Endometrial microvascular endothelial cells (primary cell): Measurements from ENCODE around the gene MARK3. TPM values are rescaled to one million over a fixed set of nuclear protein-coding genes. Genes with fewer than 3 reads are reported as not detected.

Source experiments
- in situ Hi-C: cut with HindIII; loops from 2 replicates; pipeline ENCODE4 v1.10.0; 2017; ENCODE audit warnings: low sequenced_read_pairs, low pct_unique_long_range_greater_than_20kb; ENCODE audit errors: inconsistent ontology term
- total RNA-seq: library from RNA; depleted of rRNA; stranded (reverse); fragments of >200 nt; gene quantifications from one replicate; pipeline ENCODE4 v1.2.3, GENCODE V29; 2015; ENCODE audit errors: inconsistent ontology term

The MARK3 gene
- total RNA-seq, 1 donor from 2014 or later: 61.6 TPM

DNA sequence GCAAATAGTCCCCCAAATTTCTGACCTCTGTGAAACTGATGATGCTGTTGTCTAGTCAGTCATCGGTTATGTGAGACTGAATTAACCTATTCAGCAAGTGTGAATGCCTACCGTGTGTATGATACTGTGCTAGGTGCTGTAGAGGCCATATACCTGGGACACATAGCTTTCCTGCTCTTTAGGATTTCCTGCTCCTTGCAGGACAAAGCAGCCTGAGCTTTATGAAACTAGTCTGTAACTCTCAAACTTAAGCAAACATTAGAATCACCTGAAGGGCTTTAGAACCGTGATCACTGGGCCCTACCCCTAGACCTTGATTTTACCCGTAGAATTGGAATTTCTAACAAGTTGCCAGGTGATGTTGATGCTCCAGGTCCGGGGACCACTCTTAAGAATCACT lies 6.9 kb downstream of the MARK3 start:
- in situ Hi-C loops: no loop called here

DNA sequence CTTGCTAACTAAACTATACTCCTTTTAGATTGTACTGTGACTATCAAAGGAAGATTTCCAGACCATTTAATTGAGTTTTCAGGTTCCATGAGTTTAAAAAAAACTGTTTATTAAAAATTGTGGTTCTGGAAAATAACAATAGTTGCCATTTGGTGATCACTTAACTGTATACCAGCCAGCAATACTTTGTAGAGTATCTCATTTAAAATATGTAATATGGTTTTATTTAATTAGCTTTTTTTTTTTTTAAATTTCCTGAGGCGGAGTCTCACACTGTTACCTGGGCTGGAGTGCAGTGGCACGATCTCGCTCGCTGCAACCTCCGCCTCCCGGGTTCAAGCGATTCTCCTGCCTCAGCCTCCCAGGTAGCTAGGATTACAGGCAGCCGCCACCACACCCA lies 7.4 kb downstream of the MARK3 start:
- in situ Hi-C loops: no loop called here

DNA sequence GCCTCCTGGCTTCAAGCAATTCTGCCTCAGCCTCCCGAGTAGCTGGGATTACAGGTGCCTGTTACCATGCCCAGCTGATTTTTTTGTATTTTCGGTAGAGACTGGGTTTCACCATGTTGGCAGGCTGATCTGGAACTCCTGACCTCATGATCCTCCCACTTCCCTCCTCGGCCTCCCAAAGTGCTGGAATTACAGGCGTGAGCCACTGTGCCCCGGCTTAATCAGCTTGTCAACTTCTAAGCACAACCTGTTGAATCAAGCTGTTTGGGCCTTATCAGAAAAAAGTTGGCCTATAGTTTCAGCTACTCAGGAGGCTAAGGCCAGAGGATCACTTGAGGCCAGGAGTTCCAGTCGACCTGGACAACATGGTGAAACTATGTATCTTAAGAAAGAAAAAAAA lies 7.9 kb downstream of the MARK3 start:
- in situ Hi-C loops: no loop called here

DNA sequence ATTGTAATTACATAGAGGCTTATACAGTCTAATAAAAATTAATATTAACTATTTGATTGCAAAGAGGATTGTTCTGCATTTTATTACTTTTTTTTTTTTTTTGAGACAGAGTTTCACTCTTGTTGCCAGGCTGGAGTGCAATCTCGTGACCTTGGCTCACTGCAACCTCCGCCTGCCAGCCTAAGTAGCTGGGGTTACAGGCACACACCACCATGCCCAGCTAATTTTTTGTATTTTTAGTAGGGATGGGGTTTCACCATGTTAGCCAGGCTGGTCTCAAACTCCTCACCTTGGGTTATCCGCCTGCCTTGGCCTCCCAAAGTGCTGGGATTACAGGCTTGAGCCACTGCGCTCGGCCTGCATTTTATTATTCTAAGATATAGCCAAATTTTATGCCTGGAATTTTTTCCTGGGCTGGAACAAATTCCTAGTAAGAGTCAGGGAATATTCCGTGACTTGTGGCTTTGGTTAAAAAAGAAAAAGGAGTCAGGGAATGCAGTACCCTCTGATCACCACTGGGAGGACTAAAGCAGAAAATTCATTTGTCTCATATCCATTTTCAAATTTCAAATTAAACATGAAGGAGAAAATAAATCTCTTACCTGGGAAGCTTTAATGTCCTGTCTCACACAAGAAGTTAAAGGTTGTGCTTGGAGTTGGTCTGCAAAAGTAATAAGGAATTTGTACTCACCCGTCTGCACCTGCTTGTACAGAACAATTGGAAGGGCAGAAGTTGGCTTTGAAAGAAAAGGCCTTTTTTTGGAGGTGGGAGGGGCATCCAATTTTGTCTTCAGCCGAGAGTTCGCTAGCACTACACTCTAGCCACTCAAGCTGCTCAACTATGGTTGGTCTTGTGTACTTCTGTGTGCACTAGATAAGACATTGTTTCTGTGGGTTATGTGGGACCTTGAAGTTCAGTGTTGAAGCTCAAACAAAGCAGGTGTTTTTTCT lies 8.7 kb downstream of the MARK3 start:
- in situ Hi-C loops: no loop called here

DNA sequence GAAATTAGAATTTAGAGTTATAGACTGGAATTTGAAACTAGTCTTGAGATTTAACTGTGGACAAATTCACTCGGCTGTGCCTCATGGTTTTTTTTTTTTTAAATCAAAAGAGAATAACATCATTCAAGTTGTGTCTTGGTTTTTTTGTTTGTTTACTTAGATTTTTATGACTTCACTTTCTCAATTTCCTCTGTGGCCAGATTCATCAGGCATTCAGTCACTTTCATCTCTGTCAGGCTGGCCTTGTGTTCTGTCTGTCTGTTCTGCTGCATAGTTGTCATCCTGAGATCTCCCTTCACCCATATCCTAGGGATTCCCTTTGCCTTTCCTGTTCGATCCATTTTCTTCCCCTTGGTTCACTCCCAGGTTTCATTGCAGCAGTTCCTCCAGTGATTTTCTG lies 10.0 kb downstream of the MARK3 start:
- in situ Hi-C loops: no loop called here

DNA sequence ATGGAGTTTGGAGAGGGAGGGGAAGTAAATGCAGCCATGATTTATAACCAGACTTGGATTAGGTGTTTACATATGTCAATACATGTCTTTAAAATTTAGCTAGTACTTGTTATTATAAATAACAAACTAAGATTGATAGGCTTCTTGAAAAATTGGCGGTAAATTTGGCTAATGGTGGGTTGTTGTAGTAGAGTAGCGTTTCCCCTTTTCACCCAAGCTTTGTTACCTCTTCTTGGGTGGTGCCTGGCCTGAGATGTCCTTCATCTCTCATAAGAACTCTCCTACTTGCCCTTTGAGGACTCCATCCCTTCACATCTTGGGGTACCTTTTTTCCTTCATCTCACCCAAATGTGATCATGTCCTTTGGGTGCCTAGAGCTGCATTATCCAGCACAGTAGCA lies 11.2 kb downstream of the MARK3 start:
- in situ Hi-C loops: no loop called here

DNA sequence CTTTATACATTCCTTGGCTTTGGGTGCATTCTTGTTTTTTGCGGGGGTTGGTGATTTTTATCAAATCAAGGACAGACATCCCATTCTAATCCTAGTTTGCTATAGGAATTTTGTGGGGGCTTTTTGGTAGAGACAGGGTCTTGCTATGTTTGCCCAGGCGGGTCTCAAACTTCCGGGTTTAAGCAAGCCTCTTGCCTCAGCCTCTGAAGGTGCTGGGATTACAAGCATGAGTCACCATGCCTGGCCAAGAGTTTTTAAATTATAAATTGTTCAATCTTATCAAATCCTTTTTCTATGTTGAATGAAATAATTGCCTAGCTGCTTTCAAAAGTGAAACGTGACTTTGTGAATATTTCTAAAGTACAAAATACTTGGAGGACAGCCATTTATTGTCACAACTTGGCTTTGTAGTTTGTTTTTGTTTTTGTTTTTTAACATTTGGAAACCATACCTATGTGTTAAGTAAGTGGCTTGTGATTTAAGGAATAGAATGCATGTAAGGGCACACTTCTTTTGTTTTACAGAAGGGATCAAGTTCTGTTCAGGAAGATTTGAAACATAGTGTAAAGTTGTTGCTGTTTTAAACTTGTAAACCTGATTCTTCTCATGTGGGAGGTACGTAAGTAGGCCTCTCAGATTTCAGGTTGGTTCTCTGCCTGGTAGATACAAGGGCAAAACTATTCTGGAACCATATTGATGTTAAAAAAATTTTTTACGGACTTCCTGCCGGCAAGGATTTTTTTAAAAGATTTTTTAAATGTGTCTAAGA lies 13.4 kb downstream of the MARK3 start:
- in situ Hi-C loops: no loop called here

DNA sequence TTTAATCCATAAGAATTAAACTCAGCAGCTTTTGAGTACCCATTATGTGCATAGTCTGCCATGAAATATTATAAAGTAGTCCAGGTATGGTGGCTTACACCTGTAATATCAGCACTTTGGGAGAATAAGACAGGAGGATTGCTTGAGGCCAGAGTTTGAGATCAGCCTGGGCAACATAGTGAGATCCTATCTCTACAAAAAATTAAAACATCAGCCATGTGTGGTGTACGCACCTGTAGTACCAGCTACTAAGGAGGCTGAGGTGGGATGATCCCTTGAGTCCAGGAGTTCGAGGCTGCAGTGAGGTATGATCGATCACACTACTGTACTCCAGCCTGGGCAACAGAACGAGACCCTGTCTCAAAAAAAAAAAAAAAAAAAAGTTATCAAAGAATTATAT lies 15.3 kb downstream of the MARK3 start:
- in situ Hi-C loops: no loop called here

DNA sequence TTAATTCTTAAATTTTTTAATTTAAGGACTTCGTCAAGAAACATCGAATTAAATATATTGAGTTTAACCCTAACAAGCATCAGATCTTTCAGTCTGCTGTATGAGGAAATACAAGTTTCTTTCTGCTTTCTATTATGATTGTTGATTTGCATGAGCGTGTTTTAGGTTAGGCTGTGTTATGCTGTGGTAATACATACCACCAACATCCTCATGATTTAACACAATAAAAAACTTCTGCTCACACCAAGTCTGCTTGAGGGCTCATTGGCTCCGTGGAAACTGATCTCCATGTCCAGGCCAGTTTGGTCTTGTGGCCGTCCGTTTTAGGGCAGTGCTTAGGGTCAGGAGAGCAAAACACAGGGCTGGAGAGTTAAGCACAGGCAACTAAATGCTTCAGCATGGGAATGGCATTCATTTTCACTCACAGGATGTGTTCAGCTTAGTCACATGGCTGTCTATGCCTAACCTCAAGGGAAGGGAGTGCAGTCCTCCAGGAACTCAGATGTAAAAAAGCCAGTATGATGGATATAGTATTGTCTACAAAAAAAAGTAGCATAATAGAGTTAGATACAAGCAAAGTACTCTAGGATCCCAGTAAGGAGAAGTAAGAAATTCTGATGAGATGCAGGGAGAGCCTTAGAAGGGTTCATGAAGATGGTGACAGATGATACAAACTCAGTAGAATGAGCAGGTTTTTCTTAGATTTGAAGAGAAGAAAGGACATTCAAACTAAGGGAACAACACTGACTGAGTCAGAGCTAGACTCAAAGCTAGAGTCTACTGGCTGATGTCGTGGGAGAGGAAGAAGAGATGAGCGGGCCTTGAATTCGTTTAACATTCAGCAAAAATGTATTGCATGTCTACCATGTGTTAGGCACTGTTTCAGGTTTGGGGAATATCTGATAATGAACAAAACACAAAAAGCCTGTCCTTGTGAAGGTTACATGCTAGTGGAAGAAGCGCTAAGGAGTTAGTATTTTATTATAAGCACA lies 16.3 kb downstream of the MARK3 start:
- in situ Hi-C loops: no loop called here

DNA sequence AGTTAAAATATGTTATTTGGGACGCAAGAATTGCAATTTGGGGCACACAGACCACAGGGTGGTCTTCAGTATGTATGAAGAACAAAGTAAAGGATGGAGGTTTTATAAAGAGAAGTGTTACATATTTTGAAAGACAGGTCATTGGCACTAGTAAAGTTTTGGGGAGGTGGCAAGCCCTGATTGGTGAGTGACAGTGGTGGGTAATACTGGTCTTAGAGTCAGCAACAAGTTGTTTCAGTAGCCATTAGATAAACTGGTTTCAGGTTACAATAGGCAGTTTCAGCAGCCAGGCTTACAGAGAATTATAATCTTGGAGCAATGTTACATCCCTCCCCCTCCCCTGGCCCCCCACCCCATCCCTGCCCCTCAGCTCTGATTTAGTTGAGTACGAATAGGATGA lies 17.5 kb downstream of the MARK3 start:
- in situ Hi-C loops: no loop called here

DNA sequence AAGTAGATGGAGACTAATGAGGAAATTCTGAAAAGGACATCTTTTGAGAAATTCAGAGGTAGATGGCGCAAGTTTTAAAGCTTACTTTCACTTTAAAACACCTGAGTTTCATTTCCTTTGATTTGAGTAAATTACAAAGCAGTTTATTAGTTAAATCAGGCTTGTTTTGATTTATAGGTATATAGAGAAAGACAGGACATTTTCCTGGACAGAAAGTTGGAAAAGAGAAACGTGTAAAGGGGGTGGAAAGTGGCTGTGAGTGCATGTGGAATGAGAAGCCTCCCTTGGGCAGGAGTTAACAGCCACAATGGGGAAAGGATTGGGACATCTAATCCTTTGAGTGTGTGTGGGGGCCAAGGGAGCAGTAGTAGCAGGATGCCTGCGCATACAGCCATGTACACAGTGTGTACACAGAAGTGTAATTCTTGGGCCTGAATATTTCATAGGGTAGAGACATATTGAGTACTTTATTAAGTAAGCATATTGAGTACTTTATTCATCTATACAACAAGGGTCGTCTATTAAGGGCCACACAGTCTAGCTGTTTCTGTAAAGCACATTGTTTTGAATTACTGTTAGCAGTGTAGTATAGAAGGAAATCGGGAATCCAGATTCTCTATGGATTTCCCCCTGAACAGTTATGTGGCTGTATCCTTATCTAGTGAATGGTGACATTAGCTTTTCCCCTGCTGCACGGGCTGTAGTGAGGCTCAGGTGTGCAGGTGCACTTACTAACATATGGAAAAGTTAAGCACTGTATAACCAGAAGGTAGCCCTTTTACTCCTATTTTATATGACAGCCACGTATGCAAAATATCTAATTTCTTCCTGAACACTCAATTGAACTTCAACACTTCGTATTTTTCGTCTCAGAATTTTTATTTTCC lies 19.1 kb downstream of the MARK3 start:
- in situ Hi-C loops: no loop called here

DNA sequence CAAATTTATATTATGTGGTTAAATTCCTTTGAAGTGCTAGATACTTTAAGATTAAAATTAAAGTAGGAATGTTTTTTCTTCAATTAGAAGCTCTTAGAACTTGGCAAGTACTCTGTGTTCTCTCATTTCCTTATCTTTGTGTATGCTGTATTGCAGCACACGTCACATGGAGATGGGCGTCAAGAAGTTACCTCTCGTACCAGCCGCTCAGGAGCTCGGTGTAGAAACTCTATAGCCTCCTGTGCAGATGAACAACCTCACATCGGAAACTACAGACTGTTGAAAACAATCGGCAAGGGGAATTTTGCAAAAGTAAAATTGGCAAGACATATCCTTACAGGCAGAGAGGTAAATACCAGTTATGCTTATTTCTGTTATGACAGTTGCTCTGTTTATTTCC lies 19.7 kb downstream of the MARK3 start:
- in situ Hi-C loops: no loop called here

DNA sequence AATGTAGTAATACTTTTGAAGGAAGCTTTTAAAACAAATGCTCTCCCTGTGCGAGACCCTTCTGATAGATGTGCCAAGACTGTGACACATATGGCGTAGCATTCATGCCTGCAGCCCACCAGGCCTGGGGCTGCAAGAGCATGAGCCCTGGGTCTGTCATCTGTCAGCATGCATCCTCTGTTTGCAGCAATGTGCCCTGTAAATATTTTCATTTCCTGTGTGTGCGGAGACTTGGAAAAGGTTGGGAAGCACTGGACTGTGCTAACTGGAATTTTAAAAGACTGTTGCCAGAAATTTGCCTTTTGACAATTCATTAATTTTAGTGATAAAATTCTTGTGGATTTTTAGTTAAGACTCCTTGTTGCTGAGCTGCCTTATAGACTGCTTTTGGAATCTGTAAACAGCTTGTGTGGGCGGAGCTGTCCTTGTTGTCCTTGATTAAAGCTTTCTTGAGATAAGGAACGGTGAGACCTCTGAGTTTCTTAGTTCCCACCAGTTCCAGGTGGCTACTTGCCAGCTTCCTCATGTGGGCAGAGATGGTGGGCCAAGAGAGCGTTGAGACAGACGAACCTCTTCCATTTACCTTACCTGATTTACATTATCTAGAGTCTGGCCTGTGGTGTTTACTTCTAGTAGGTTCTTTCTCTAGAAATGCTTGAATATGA lies 23.4 kb downstream of the MARK3 start:
- in situ Hi-C loops: no loop called here

DNA sequence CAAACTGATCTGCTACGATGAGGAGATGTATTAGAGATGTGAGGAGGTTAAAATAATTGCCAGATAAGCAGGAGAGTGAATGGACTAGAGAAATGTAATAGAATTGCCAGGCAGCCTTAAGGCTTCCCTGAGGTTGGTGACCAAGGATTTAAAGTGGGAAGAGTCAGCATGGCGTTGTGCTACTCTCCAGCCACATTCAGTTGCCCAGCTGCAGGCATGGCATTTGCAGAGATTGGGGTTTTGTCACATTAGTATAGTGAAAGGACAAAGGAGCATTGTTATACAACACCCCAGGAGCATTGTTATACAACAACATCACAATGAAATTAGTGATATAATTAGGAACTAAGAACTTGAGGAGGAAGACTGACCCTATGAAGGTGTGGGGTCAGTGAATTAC lies 31.7 kb downstream of the MARK3 start:
- in situ Hi-C loops: no loop called here

DNA sequence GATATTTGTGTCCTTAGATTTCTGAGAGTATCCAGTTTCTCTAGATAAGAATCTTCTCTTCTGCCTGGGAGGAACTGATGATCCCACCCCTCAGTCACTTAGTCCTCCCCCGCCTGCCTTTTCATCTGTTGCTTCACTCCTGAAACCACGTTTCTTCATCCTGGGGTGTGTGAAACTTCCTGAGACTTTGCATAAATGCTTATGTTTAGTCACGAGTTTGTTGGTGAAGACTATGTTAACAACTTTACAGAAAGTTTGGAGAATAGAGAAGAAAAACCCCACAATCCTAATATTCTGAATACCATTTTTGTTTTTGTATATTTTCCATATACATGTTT lies 33.2 kb downstream of the MARK3 start:
- in situ Hi-C loops: no loop called here

DNA sequence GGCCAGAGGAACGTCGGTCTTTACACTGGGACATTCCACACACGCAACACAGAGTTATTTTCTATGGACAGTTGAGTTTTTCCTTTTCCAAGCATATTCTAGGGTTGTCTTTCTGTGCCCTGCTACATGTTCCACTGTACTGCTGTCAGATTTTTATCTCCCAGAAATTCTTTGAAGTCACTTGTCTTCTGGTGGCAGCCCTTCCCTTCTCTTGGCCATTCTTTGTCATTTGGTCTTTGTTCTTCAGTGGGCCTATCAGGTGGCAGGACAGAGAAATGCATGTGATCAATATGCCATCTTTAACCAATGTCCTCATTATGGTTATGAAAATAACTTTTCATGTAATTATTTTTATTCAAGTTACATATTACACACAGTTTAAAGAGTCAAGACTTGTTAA lies 36.3 kb downstream of the MARK3 start:
- in situ Hi-C loops: no loop called here

DNA sequence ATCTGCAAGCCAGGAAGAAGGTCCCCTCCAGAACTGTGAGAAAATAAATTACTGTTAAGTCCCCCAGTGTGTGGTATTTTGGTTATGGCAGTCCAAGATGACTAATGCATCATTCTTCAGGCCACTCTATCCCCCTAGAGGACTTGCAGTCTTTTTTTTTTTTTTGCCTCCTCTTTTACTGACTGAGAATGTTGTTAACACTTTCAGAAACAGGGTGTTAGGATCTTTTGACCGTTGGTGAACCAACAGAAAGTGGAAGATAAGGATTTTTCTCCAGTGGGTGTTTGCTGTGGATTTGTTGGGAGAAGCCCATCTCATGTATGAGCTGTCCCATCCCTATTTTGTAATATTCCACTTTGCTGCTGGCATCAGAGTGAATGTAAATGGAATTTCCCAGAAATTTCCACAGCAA lies 37.8 kb downstream of the MARK3 start:
- in situ Hi-C loops: no loop called here
